Measurements from ENCODE around the gene ITGB1. TPM values are rescaled to one million over a fixed set of nuclear protein-coding genes. Genes with fewer than 3 reads are reported as not detected.

ITGB1 gene
- total and polyA plus RNA-seq, 2 experiments from 2014 or later: 317 to 439 TPM

GRCh38 chr10:32922170-32922569, 35.9 kb downstream of the ITGB1 start:
- Mint-ChIP-seq H3K9me3 (no peaks in the 10 kb centered on the region), H3K4me1 (no peaks in the 10 kb centered on the region), H3K27ac (no peak overlapping the region), H3K27me3 (ENCODE audit: insufficient read depth, low read depth, poor library complexity) (no peaks in the 10 kb centered on the region), H3K36me3 (ENCODE audit: low read depth) (peaks cover 91% of the 10 kb centered on the region), H3K4me3 (no peak overlapping the region)
- H3K4me1 ChIP-seq (ENCODE audit: insufficient read depth): no peaks in the 10 kb centered on the region
- ATAC-seq (no peak), DNase-seq (ENCODE audit: low spot score) (no peak)
- no peaks in the 10 kb centered on the region for H3K9me2 ChIP-seq (ENCODE audit: insufficient read depth)
- H3K27me3 ChIP-seq (ENCODE audit: insufficient read depth): no peaks in the 10 kb centered on the region
- H3K4me2 ChIP-seq: no peak overlapping the region
- H4K20me1 ChIP-seq (replicated peaks; ENCODE audit: insufficient read depth): 0 out of 2 replicates have a peak, but pooled peaks cover 9% of the 10 kb centered on the region
- no peak overlapping the region for H2AFZ ChIP-seq
- TF ChIP-seq JUNB (IDR thresholded peaks at IDR 0.05; ENCODE audit: unreplicated experiment) (no peak), ZNF462 (CRISPR knock-in tag; IDR thresholded peaks at IDR 0.05) (no peak), ZNF331 (CRISPR knock-in tag; IDR thresholded peaks at IDR 0.05; ENCODE audit: low read depth) (no peak), EZH2 (IDR thresholded peaks at IDR 0.05; ENCODE audit: low read depth, unreplicated experiment) (no peak), EZH2phosphoT487 (IDR thresholded peaks at IDR 0.05; ENCODE audit: unreplicated experiment) (no peak), NANOG (IDR thresholded peaks at IDR 0.05; ENCODE audit: borderline replicate concordance) (no peak), ZNF114 (CRISPR knock-in tag; IDR thresholded peaks at IDR 0.05) (no peak), STAT1 (IDR thresholded peaks at IDR 0.05; ENCODE audit: unreplicated experiment) (no peak), CREB1 (CRISPR knock-in tag; IDR thresholded peaks at IDR 0.05; ENCODE audit: low read depth) (no peak), CTCF (conservative IDR thresholded peaks at IDR 0.05; ENCODE audit: low read depth in 2 of 2) (no peak), ETS1 (IDR thresholded peaks at IDR 0.05) (no peak), POLR2AphosphoS5 (IDR thresholded peaks at IDR 0.05; ENCODE audit: low read depth) (no peak)
- TF ChIP-seq, protein P1, sequence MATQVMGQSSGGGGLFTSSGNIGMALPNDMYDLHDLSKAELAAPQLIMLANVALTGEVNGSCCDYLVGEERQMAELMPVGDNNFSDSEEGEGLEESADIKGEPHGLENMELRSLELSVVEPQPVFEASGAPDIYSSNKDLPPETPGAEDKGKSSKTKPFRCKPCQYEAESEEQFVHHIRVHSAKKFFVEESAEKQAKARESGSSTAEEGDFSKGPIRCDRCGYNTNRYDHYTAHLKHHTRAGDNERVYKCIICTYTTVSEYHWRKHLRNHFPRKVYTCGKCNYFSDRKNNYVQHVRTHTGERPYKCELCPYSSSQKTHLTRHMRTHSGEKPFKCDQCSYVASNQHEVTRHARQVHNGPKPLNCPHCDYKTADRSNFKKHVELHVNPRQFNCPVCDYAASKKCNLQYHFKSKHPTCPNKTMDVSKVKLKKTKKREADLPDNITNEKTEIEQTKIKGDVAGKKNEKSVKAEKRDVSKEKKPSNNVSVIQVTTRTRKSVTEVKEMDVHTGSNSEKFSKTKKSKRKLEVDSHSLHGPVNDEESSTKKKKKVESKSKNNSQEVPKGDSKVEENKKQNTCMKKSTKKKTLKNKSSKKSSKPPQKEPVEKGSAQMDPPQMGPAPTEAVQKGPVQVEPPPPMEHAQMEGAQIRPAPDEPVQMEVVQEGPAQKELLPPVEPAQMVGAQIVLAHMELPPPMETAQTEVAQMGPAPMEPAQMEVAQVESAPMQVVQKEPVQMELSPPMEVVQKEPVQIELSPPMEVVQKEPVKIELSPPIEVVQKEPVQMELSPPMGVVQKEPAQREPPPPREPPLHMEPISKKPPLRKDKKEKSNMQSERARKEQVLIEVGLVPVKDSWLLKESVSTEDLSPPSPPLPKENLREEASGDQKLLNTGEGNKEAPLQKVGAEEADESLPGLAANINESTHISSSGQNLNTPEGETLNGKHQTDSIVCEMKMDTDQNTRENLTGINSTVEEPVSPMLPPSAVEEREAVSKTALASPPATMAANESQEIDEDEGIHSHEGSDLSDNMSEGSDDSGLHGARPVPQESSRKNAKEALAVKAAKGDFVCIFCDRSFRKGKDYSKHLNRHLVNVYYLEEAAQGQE (IDR thresholded peaks at IDR 0.05; ENCODE audit: unreplicated experiment): no peak
- H3K36me3 ChIP-seq (ENCODE audit: insufficient read depth): peaks cover 88% of the 10 kb centered on the region
- peaks cover 46% of the 10 kb centered on the region for H3K79me2 ChIP-seq (replicated peaks; ENCODE audit: insufficient read depth)
- no peak overlapping the region for H3K27ac ChIP-seq (ENCODE audit: low read depth)
- H3K4me3 ChIP-seq: no peak overlapping the region
- no peaks in the 10 kb centered on the region for H3F3A ChIP-seq (replicated peaks; ENCODE audit: low read depth)
